SK-N-SH (cell line): Measurements from ENCODE around the gene PABPN1. TPM values are rescaled to one million over a fixed set of nuclear protein-coding genes. Genes with fewer than 3 reads are reported as not detected.

Experiments
- CTCF ChIA-PET: fragments of 300-600, 350-600 bp; formaldehyde crosslinking; extraction: SDS; loops from one replicate; lab custom pipeline; 2021; lab: Yijun Ruan, JAX
- POLR2A ChIA-PET: fragments of 350-600 bp; sonication (Branson Sonifier 250); formaldehyde crosslinking; extraction: SDS; loops from one replicate; lab custom pipeline; 2020; ENCODE audit warnings: antibody characterized with exemption, inconsistent platforms; lab: Yijun Ruan, JAX
- DNase-seq: peaks from one replicate; pipeline ENCODE4 v3.0.0; 2012
- H2AFZ ChIP-seq: fragments of 200-600 bp; sonication (generic); 2 replicates; pipeline ENCODE4 v1.8.1; 2016; ENCODE audit warnings: antibody characterized with exemption, mild to moderate bottlenecking, low read depth
- H3F3A ChIP-seq: fragments of 200-600 bp; sonication (generic); replicated peaks from 2 replicates; pipeline ENCODE3; 2016; ENCODE audit warnings: antibody characterized with exemption, mild to moderate bottlenecking; ENCODE audit not compliant: insufficient read depth
- H3K27ac ChIP-seq, 2 experiments: fragments of 200-500 bp in 1 of 2; fragments of 200-600 bp in 1 of 2; sonication (Bioruptor generic) in 1 of 2; sonication (generic), shearing (Covaris generic) in 1 of 2; 2 replicates each; pipeline versions ENCODE4 v1.5.1 to v1.6.1; 2014 to 2016; ENCODE audit warnings: low read depth in 2 of 2, inconsistent platforms in 1 of 2, low read length in 1 of 2, mild to moderate bottlenecking in 1 of 2, mixed read lengths in 1 of 2
- H3K27me3 ChIP-seq: fragments of 200-600 bp; sonication (generic), shearing (Covaris generic); 2 replicates; pipeline ENCODE4 v1.6.1; 2016; ENCODE audit warnings: mixed run types; ENCODE audit not compliant: insufficient read depth
- H3K36me3 ChIP-seq, 2 experiments: fragments of 200-500 bp in 1 of 2; fragments of 200-600 bp in 1 of 2; sonication (Bioruptor generic) in 1 of 2; sonication (generic) in 1 of 2; replicated peaks in 1 of 2; 2 replicates each; pipeline versions ENCODE3 to v1.5.1; 2014 to 2016; ENCODE audit warnings: low read length in 1 of 2, mild to moderate bottlenecking in 1 of 2; ENCODE audit not compliant: insufficient read depth in 2 of 2, control insufficient read depth in 1 of 2
- H3K4me1 ChIP-seq, 2 experiments: fragments of 200-500 bp in 1 of 2; fragments of 200-600 bp in 1 of 2; sonication (Bioruptor generic) in 1 of 2; sonication (generic), shearing (Covaris generic) in 1 of 2; 2 replicates each; pipeline versions ENCODE4 v1.5.1 to v1.6.1; 2014 to 2016; ENCODE audit warnings: low read depth in 1 of 2, low read length in 1 of 2, mixed run types in 1 of 2; ENCODE audit not compliant: insufficient read depth in 2 of 2, control insufficient read depth in 1 of 2
- H3K4me2 ChIP-seq: fragments of 200-600 bp; sonication (generic), shearing (Covaris generic); 2 replicates; pipeline ENCODE4 v1.6.1; 2017; ENCODE audit warnings: mixed run types
- H3K4me3 ChIP-seq, 2 experiments: fragments of 200-500 bp in 1 of 2; fragments of 200-600 bp in 1 of 2; sonication (Bioruptor generic) in 1 of 2; sonication (generic), shearing (Covaris generic) in 1 of 2; 2 replicates each; pipeline versions ENCODE4 v1.5.1 to v1.8.1; 2014 to 2016; ENCODE audit warnings: low read depth in 2 of 2, inconsistent platforms in 1 of 2, low read length in 1 of 2, mild to moderate bottlenecking in 1 of 2, mixed read lengths in 1 of 2, moderate library complexity in 1 of 2
- H3K79me2 ChIP-seq: fragments of 200-600 bp; sonication (generic); 2 replicates; pipeline ENCODE4 v1.8.1; 2017; ENCODE audit warnings: mild to moderate bottlenecking; ENCODE audit not compliant: insufficient read depth
- H3K9ac ChIP-seq: fragments of 200-600 bp; sonication (generic); 2 replicates; pipeline ENCODE4 v1.6.1; 2017; ENCODE audit warnings: mixed run types
- H3K9me2 ChIP-seq: fragments of 200-600 bp; sonication (generic); 2 replicates; pipeline ENCODE4 v1.6.1; 2017; ENCODE audit warnings: mixed run types
- H3K9me3 ChIP-seq: fragments of 200-600 bp; sonication (generic); 2 replicates; pipeline ENCODE4 v1.6.1; 2017; ENCODE audit warnings: mixed run types, mild to moderate bottlenecking, moderate library complexity
- H4K20me1 ChIP-seq: fragments of 200-600 bp; sonication (generic); 2 replicates; pipeline ENCODE4 v1.6.1; 2017; ENCODE audit warnings: mild to moderate bottlenecking, mixed run types; ENCODE audit not compliant: insufficient read depth
- CHD2 ChIP-seq: fragments of 150-350 bp; IDR thresholded peaks from 2 replicates; pipeline ENCODE4 v1.6.1; 2018; ENCODE audit warnings: low read length; ENCODE audit not compliant: partially characterized antibody
- ELF1 ChIP-seq: IDR thresholded peaks from 2 replicates; pipeline ENCODE4 v1.4.0; 2012
- EZH2phosphoT487 ChIP-seq: fragments of 200-600 bp; sonication (generic); IDR thresholded peaks from 2 replicates; pipeline ENCODE4 v1.6.1; 2017; ENCODE audit warnings: low read depth, mixed run types, mild to moderate bottlenecking, antibody characterized with exemption, moderate library complexity, borderline replicate concordance
- FOSL2 ChIP-seq: IDR thresholded peaks from 2 replicates; pipeline ENCODE4 v1.4.0; 2012; ENCODE audit warnings: low read depth, mild to moderate bottlenecking, moderate library complexity, borderline replicate concordance
- GATA2 ChIP-seq: sonication (generic); formaldehyde crosslinking; IDR thresholded peaks from 2 replicates; pipeline ENCODE4 v1.5.0; 2020; ENCODE audit warnings: mild to moderate bottlenecking, missing genetic modification reagents
- MEF2A ChIP-seq: IDR thresholded peaks from 2 replicates; pipeline ENCODE4 v1.4.0; 2012; ENCODE audit warnings: low read depth, borderline replicate concordance
- NFIC ChIP-seq: IDR thresholded peaks from 2 replicates; pipeline ENCODE4 v1.4.0; 2012; ENCODE audit warnings: borderline replicate concordance
- NRF1 ChIP-seq: IDR thresholded peaks from 2 replicates; pipeline ENCODE4 v1.6.1; 2012; ENCODE audit warnings: low read depth, mild to moderate bottlenecking, low read length
- PBX3 ChIP-seq: IDR thresholded peaks from 2 replicates; pipeline ENCODE4; 2012
- POLR2AphosphoS5 ChIP-seq: IDR thresholded peaks from 2 replicates; pipeline ENCODE4 v1.6.1; 2012; ENCODE audit warnings: low read depth, low read length
- RCOR1 ChIP-seq: fragments of 150-350 bp; IDR thresholded peaks from 2 replicates; pipeline ENCODE4 v1.6.1; 2017; ENCODE audit warnings: antibody characterized with exemption, low read length
- RFX5 ChIP-seq: IDR thresholded peaks from 2 replicates; pipeline ENCODE4 v1.6.1; 2012; ENCODE audit warnings: mild to moderate bottlenecking, improper control_type of control experiment, low read length
- RXRA ChIP-seq: IDR thresholded peaks from 2 replicates; pipeline ENCODE4 v1.4.0; 2012; ENCODE audit warnings: low read depth, mild to moderate bottlenecking, borderline replicate concordance
- SMC3 ChIP-seq: IDR thresholded peaks from 2 replicates; pipeline ENCODE4 v1.6.1; 2012; ENCODE audit warnings: low read depth, low read length, improper control_type of control experiment
- TAF1 ChIP-seq: IDR thresholded peaks from 2 replicates; pipeline ENCODE4 v1.6.1; 2012; ENCODE audit warnings: low read depth, mild to moderate bottlenecking, low read length, moderate library complexity, borderline replicate concordance
- YY1 ChIP-seq: IDR thresholded peaks from 2 replicates; pipeline ENCODE4 v1.4.0; 2012; ENCODE audit warnings: low read depth, mild to moderate bottlenecking
- WGBS: methylation state at CpG from one replicate; pipeline ENCODE4 v1.1.6; 2017; ENCODE audit warnings: low lambda C conversion rate; 5-methylcytosine and 5-hydroxymethylcytosine counted together
- polyA plus RNA-seq, 3 experiments: library from polyadenylated mRNA; depleted of rRNA; stranded (reverse); fragments of >200 nt; gene quantifications; 2 replicates each; pipeline ENCODE4 v1.2.3, GENCODE V29; 2012
- TF ChIP-seq, protein P1 (sequence below): fragments of 150-350 bp; IDR thresholded peaks from 2 replicates; pipeline ENCODE4 v1.6.1; 2017; ENCODE audit warnings: antibody characterized with exemption, low read length, low read depth, borderline replicate concordance
- TF ChIP-seq, protein P2 (sequence below): IDR thresholded peaks from 2 replicates; pipeline ENCODE4 v1.4.0; 2012; ENCODE audit warnings: low read depth, borderline replicate concordance
- TF ChIP-seq, protein P3 (sequence below): fragments of 200-600 bp; sonication (generic); IDR thresholded peaks from 2 replicates; pipeline ENCODE4 v1.6.1; 2017; ENCODE audit warnings: antibody characterized with exemption, mild to moderate bottlenecking, moderate library complexity

The PABPN1 gene
- polyA plus RNA-seq, 1 of the 3 experiments (the other 2 are of a cell fraction) = 266 TPM

- CTCF ChIA-PET = interaction anchor here (0.9 to 2.2 kb wide), 4 partner anchors 8 to 38 kb away, joined by 3 to 9 read pairs (median 5); no protein-coding TSS in a partner anchor
- WGBS = 94% methylated on average over 7 of the region's 7 CpGs
These were observed 23.5 kb upstream of the PABPN1 start for GRCh38 chr14:23297611-23298277.

More at GRCh38 chr14:23297611-23298277, 23.5 kb upstream of the PABPN1 start:
- no peak for DNase-seq
- Histone ChIP-seq H3K79me2 (peaks cover 6% of the 10 kb centered on the region; the same call in 1 of the 2 replicates), H3K9me2 (no peaks in the 10 kb centered on the region), H3K4me3 (no peak overlapping the region), H2AFZ (no peak overlapping the region), H3K9ac (no peak overlapping the region), H3F3A (peaks cover 16% of the 10 kb centered on the region), H3K27me3 (no peaks in the 10 kb centered on the region), H4K20me1 (no peaks in the 10 kb centered on the region), H3K27ac (0 out of 4 replicates have a peak overlapping the region, but pooled peaks of 1 of the 2 experiments have one; percentile 31), H3K36me3 (peaks cover 0 to 3% of the 10 kb centered on the region in 2 experiments)
- POLR2A ChIA-PET = no interaction called here
- TF ChIP-seq ELF1 (no peak), POLR2AphosphoS5 (no peak), RXRA (no peak), MEF2A (no peak), RCOR1 (no peak), NFIC (no peak), EZH2phosphoT487 (no peak), NRF1 (no peak), GATA2 (CRISPR knock-in tag) (no peak), TAF1 (no peak), PBX3 (no peak), RFX5 (no peak), CHD2 (no peak), FOSL2 (no peak), SMC3 (no peak), YY1 (no peak)
- TF ChIP-seq, protein P1, sequence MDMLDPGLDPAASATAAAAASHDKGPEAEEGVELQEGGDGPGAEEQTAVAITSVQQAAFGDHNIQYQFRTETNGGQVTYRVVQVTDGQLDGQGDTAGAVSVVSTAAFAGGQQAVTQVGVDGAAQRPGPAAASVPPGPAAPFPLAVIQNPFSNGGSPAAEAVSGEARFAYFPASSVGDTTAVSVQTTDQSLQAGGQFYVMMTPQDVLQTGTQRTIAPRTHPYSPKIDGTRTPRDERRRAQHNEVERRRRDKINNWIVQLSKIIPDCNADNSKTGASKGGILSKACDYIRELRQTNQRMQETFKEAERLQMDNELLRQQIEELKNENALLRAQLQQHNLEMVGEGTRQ = no peak
- TF ChIP-seq, protein P2, sequence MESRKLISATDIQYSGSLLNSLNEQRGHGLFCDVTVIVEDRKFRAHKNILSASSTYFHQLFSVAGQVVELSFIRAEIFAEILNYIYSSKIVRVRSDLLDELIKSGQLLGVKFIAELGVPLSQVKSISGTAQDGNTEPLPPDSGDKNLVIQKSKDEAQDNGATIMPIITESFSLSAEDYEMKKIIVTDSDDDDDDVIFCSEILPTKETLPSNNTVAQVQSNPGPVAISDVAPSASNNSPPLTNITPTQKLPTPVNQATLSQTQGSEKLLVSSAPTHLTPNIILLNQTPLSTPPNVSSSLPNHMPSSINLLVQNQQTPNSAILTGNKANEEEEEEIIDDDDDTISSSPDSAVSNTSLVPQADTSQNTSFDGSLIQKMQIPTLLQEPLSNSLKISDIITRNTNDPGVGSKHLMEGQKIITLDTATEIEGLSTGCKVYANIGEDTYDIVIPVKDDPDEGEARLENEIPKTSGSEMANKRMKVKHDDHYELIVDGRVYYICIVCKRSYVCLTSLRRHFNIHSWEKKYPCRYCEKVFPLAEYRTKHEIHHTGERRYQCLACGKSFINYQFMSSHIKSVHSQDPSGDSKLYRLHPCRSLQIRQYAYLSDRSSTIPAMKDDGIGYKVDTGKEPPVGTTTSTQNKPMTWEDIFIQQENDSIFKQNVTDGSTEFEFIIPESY = no peak
- TF ChIP-seq, protein P3, sequence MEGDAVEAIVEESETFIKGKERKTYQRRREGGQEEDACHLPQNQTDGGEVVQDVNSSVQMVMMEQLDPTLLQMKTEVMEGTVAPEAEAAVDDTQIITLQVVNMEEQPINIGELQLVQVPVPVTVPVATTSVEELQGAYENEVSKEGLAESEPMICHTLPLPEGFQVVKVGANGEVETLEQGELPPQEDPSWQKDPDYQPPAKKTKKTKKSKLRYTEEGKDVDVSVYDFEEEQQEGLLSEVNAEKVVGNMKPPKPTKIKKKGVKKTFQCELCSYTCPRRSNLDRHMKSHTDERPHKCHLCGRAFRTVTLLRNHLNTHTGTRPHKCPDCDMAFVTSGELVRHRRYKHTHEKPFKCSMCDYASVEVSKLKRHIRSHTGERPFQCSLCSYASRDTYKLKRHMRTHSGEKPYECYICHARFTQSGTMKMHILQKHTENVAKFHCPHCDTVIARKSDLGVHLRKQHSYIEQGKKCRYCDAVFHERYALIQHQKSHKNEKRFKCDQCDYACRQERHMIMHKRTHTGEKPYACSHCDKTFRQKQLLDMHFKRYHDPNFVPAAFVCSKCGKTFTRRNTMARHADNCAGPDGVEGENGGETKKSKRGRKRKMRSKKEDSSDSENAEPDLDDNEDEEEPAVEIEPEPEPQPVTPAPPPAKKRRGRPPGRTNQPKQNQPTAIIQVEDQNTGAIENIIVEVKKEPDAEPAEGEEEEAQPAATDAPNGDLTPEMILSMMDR = no peak
- TF ChIP-seq, all 33 proteins: peak for 0
- no peaks in the 10 kb centered on the region for H3K9me3 ChIP-seq
- peaks cover 13 to 17% of the 10 kb centered on the region in 2 experiments; a peak in 3 of 4 replicates for H3K4me1 ChIP-seq
- H3K4me2 ChIP-seq = no peak overlapping the region
